Lower leg skin (tissue), 4 donors: Measurements from ENCODE around the gene MAMLD1. TPM values are rescaled to one million over a fixed set of nuclear protein-coding genes. Genes with fewer than 3 reads are reported as not detected.

Source experiments
- DNase-seq, 2 donors: peaks; one replicate each; pipeline ENCODE4 v3.0.0-alpha.2; 2019; ENCODE audit warnings: low spot score in 2 of 2
- H3K4me3 ChIP-seq: fragments of 200-600 bp; sonication (generic); 2 replicates; pipeline ENCODE4 v1.5.1; 2017; ENCODE audit warnings: mild to moderate bottlenecking, low read depth; ENCODE audit not compliant: poor library complexity, severe bottlenecking
- POLR2A ChIP-seq, 2 donors: fragments of 450-650 bp; IDR thresholded peaks; one replicate each; pipeline ENCODE4 v1.6.1; 2016 to 2017; ENCODE audit warnings: antibody characterized with exemption in 2 of 2, mild to moderate bottlenecking in 1 of 2, moderate library complexity in 1 of 2
- WGBS, 2 donors: methylation state at CpG; one replicate each; pipeline ENCODE4 v1.1.5; 2018; 5-methylcytosine and 5-hydroxymethylcytosine counted together
- intact Hi-C: fragments of 100-400 bp; cut with DNase I; formaldehyde crosslinking; loops from one replicate; pipeline ENCODE4 v1.15.0; 2023; ENCODE audit warnings: low total_unique reads
- total RNA-seq, 4 donors: library from RNA; depleted of rRNA; stranded (reverse); fragments of >200 nt; gene quantifications; one replicate each; pipeline ENCODE4 v1.1.0, GENCODE V29; 2016
- TF ChIP-seq, protein P1 (sequence below), 3 donors: fragments of 450-650 bp; IDR thresholded peaks; one replicate each; pipeline ENCODE4 v1.5.1; 2016; ENCODE audit warnings: antibody characterized with exemption in 3 of 3, mild to moderate bottlenecking in 3 of 3, moderate library complexity in 2 of 3

The MAMLD1 gene
- total RNA-seq, 4 donors from 2014 or later, result 1.9 to 3.2 (median 2.6) TPM

GRCh38 chrX:150544222-150544787 is 181.2 kb downstream of the MAMLD1 start:
- intact Hi-C loops, result no loop called here
- H3K4me3 ChIP-seq, result no peak overlapping the region
- TF ChIP-seq, protein P1, sequence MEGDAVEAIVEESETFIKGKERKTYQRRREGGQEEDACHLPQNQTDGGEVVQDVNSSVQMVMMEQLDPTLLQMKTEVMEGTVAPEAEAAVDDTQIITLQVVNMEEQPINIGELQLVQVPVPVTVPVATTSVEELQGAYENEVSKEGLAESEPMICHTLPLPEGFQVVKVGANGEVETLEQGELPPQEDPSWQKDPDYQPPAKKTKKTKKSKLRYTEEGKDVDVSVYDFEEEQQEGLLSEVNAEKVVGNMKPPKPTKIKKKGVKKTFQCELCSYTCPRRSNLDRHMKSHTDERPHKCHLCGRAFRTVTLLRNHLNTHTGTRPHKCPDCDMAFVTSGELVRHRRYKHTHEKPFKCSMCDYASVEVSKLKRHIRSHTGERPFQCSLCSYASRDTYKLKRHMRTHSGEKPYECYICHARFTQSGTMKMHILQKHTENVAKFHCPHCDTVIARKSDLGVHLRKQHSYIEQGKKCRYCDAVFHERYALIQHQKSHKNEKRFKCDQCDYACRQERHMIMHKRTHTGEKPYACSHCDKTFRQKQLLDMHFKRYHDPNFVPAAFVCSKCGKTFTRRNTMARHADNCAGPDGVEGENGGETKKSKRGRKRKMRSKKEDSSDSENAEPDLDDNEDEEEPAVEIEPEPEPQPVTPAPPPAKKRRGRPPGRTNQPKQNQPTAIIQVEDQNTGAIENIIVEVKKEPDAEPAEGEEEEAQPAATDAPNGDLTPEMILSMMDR (IDR thresholded peaks at IDR 0.05), result no peak
- TF ChIP-seq POLR2A (IDR thresholded peaks at IDR 0.05), result no peak
- 74 to 80% methylated on average over 11 of the region's 11 CpGs for WGBS, 2 donors
- DNase-seq, result peak in 1 of 2 donors; percentile 72

DNA sequence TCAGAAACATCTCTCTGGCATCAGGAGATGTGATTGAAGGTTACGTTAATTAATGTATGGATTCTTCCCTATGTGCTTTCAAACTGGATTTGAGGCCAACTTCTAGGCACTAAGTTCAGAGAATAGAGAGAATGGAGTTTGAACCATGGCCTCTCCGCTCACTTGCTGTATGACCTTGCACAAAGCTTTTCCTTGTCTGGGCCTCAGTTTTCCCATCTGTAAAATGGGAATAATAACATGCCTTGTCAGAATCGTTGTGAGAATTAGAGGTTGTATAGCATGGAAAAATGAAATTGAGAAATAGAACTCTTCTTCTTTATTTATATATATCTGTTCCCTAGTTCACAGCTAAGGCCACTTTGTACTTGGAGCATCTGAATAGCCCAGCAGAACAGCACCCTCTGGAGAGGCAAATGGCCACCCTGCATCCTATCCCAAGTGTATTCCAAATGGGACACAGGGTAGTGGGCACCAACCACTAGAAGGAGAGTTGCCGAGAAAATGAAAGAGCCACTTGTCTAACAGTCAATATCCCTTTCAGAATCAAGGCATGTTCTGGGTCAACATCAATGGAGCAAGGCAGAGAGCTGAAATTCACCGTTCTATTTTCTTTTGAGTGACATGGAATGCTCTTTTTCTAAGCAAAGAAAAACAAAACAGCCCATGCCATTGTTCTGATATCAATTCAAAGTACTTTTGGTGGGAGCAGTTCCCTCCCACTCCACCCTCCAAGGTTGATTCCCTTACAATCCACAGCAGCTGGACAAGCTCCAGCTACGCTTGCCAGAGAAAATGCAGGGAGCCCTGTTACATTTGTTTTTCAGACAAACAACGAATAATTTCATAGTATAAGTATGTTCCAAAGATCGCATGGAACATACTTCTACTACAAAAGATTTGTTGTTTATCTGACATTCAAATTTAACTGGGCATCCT is 182.0 kb downstream of the MAMLD1 start:
- intact Hi-C loops, result no loop called here
- no peak overlapping the region for H3K4me3 ChIP-seq
- no peak for TF ChIP-seq POLR2A (IDR thresholded peaks at IDR 0.05)
- TF ChIP-seq, protein P1 (IDR thresholded peaks at IDR 0.05), result no peak
- no peak for DNase-seq
- 72 to 75% methylated on average over 8 of the region's 8 CpGs for WGBS, 2 donors

GRCh38 chrX:150546711-150547153 is 183.6 kb downstream of the MAMLD1 start:
- no peak for DNase-seq
- H3K4me3 ChIP-seq, result no peak overlapping the region
- WGBS, 2 donors, result 29 to 53% methylated on average over 9 of the region's 9 CpGs
- intact Hi-C loops, result no loop called here
- TF ChIP-seq, protein P1 (IDR thresholded peaks at IDR 0.05), result no peak
- TF ChIP-seq POLR2A (IDR thresholded peaks at IDR 0.05), result no peak

DNA sequence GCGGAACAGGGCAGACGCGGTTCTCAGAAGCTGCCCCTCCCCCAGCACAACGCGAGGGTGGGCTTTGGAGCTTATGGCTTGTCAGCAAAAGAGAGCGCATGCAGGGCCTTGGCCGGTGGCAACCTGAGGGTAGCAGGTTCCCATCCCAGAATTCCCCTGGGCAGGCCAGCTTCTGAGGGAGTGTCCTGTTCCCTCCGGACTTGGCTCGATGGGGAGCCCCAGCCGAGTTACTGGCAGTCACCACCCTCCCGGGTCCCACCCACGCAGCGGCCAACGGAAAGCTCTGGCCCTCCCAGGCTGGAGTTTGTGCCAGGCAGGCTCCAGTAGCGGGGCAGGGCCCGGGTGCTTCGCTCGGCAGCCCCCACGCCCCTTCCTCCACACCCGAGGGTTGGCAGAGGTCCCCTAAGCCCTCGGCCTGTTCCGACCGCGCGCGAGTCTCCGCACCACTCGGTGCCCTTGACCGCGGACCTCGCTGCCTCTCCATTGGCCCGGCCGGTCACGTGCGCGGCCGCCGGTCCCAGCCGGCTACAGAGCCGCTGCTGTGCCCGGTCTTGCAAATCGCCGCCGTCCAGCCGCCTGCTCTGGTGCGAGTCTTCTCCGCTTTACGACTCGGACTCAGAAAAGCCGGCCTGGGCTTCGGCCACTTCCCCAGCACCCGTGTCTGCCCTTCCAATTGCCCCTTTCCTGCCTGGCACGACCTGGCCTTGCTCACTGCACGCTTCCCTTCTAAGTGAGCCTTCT is 184.4 kb downstream of the MAMLD1 start:
- intact Hi-C loops, result no loop called here
- DNase-seq, result peak; percentile 24 to 93
- TF ChIP-seq POLR2A (IDR thresholded peaks at IDR 0.05), result no peak
- TF ChIP-seq, protein P1 (IDR thresholded peaks at IDR 0.05), result no peak
- 23 to 36% methylated on average over 15 to 29 of the region's 54 CpGs for WGBS, 2 donors
- H3K4me3 ChIP-seq, result no peak overlapping the region

DNA sequence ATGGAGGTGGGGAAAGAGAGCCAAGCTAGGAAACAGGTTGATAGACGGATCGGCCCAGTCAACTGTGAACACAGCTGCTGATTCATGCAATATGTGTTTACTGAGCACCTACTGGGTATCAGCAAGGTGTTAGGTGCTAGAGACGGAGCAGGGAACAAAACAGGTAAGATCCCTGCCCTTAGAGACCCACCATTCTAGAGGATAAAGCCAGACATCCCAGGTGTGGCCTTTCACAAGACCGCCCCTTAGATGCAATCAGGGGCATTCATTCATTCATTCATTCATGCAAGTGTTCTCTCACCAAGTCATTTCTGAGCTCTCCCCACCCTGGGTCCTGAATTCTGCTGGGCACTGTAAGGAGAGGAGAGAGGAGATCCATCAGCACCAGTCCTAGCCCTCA is 185.1 kb downstream of the MAMLD1 start:
- DNase-seq, result no peak
- intact Hi-C loops, result no loop called here
- WGBS, 2 donors, result 66 to 80% methylated on average over 4 of the region's 4 CpGs
- TF ChIP-seq, protein P1 (IDR thresholded peaks at IDR 0.05), result no peak
- no peak for TF ChIP-seq POLR2A (IDR thresholded peaks at IDR 0.05)
- H3K4me3 ChIP-seq, result no peak overlapping the region
